Measurements from ENCODE around the gene B4GALT1.

B4GALT1 gene

DNA sequence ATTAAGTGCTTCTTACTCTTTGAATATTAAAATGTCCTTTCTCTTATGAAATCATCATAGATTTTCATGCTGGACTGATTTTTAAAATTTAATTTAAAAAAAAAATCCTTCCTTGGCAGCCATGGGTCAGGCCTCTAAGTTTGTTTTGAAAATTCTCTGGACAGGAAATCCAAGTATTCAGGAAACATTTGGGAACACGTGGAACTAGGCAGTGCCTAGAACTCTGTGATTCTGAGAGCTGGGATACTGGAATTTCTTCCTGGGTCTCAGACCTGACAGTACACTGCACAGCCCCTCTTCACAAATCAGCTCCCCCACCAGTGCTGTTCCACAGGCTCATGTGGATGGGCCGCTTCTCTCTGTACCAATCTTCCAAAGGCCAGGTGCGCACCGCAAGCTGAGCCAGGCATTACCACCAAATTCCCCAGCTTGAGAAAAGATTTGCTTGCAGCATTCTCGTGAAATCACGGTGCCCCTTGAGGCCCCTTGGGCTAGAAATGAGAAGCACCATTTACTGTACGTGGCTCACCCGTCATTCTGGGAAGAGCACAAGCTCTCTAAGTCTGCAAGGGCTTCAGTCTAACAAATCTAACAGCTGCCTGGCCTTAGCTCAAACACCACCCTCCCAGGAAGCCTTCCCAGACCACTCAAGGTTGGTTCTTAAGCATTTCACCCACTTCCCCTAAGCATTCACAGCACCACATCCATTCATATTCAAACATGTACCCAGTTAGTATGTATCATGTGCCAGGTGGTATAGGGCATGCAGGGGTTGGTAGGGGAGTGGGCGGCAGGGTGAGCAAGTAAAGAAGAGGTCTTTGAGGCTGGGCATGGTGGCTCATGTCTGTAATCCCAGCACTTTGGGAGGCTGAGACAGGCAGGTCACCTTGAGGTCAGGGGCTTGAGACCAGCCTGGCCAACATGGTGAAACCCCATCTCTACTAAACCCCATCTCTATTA is 26.5 kb downstream of the B4GALT1 start:
- Histone ChIP-seq H3K27ac (ENCODE audit: low read depth in 2 of 2, low read length in 2 of 2) (peak overlapping the region in 1 of 2 donors; percentile 74), H3K9ac (ENCODE audit: low read depth in 1 of 2, low read length in 2 of 2) (no peak overlapping the region), H3K27me3 (ENCODE audit: control insufficient read depth in 2 of 2, insufficient read depth in 2 of 2, low read length in 2 of 2) (no peaks in the 10 kb centered on the region), H3K4me3 (ENCODE audit: low read length in 2 of 2) (no peak overlapping the region), H3K9me3 (ENCODE audit: control insufficient read depth in 2 of 2, low read length in 2 of 2) (no peaks in the 10 kb centered on the region), H3K36me3 (ENCODE audit: control insufficient read depth in 2 of 2, insufficient read depth in 2 of 2, low read length in 2 of 2) (peaks cover 0 to 4% of the 10 kb centered on the region in 2 donors), H3K4me1 (ENCODE audit: control insufficient read depth in 2 of 2, insufficient read depth in 2 of 2, low read length in 2 of 2) (peaks cover 15 to 23% of the 10 kb centered on the region in 2 donors)

DNA sequence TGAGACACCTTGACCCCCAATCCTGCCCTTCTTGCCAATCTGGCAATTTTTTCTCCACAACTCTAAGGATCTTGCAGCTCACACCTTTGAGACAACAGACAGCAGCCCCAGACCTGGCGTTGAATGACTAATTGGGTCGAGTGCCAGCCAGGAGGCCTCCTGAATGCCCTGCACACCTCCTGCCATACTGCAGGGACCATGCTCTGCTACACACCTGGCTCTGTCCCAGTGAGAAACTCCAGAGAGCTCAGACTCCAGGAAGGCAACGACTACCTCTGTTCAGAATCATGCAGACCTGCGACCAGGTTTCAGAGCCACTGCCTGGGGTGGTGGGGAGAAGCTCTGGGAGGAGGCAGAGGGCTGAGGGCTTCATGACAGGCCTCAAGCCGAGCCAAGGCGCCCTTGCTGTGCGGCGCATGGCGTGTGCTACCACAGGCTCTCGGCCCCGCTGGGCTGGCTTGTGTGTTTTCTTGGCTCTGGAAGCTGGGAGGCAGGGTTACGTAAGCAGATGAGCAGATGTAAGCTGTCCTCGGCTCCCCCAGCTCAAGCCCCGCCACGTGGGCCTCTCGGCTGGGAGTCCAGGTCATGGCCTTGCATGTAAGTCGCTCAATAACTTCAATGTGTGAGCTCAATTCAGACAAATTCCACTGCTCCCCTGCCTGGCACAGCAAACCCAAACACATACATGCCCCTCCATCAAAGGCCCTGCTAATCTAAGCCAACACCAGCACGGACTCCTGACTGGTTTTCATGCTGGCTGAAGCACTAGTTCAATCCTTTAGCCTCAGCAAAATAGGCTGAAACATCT is 27.5 kb downstream of the B4GALT1 start:
- peaks cover 21 to 23% of the 10 kb centered on the region in 2 donors for H3K4me1 ChIP-seq (ENCODE audit: control insufficient read depth in 2 of 2, insufficient read depth in 2 of 2, low read length in 2 of 2)

GRCh38 chr9:33138768-33139167 is 28.4 kb downstream of the B4GALT1 start:
- H3K27ac ChIP-seq (ENCODE audit: low read depth in 2 of 2, low read length in 2 of 2): no peak overlapping the region

More for the DNA sequence above, 27.5 kb downstream of the B4GALT1 start:
- Histone ChIP-seq H3K27ac (ENCODE audit: low read depth in 2 of 2, low read length in 2 of 2) (peak overlapping the region; percentile 48 to 74), H3K36me3 (ENCODE audit: control insufficient read depth in 2 of 2, insufficient read depth in 2 of 2, low read length in 2 of 2) (peaks cover 4 to 8% of the 10 kb centered on the region in 2 donors), H3K9ac (ENCODE audit: low read depth in 1 of 2, low read length in 2 of 2) (no peak overlapping the region), H3K4me3 (ENCODE audit: low read length in 2 of 2) (no peak overlapping the region), H3K9me3 (ENCODE audit: control insufficient read depth in 2 of 2, low read length in 2 of 2) (no peaks in the 10 kb centered on the region), H3K27me3 (ENCODE audit: control insufficient read depth in 2 of 2, insufficient read depth in 2 of 2, low read length in 2 of 2) (no peaks in the 10 kb centered on the region)

DNA sequence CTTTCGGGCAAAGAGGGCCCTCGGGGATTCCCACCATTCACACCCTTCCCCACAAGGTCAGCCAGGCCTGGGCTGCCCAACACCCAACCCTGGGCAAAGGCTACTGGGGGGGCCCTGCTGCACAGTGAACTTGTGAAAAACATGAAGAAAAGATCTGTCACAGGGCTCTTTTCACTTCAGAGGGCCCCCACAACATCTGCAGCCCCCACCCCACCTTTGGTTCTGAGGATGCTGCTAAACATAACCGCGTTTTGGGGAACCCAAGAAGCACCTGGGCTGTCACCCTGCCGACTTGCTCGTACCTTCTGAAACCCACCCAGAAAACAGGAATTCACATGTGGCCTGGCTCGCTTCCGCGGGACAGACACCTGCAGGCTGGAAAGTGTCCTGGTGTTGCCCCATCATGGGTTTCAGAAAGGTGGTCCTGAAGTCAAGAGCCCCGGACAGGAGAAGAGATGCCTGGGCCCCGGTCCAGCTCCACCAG is 29.3 kb downstream of the B4GALT1 start:
- Histone ChIP-seq H3K27me3 (ENCODE audit: control insufficient read depth in 2 of 2, insufficient read depth in 2 of 2, low read length in 2 of 2) (no peaks in the 10 kb centered on the region), H3K9ac (ENCODE audit: low read depth in 1 of 2, low read length in 2 of 2) (no peak overlapping the region), H3K27ac (ENCODE audit: low read depth in 2 of 2, low read length in 2 of 2) (no peak overlapping the region), H3K4me3 (ENCODE audit: low read length in 2 of 2) (no peak overlapping the region), H3K36me3 (ENCODE audit: control insufficient read depth in 2 of 2, insufficient read depth in 2 of 2, low read length in 2 of 2) (peaks cover 20% of the 10 kb centered on the region in 2 donors), H3K4me1 (ENCODE audit: control insufficient read depth in 2 of 2, insufficient read depth in 2 of 2, low read length in 2 of 2) (peaks cover 15 to 16% of the 10 kb centered on the region in 2 donors), H3K9me3 (ENCODE audit: control insufficient read depth in 2 of 2, low read length in 2 of 2) (no peaks in the 10 kb centered on the region)

More at GRCh38 chr9:33138768-33139167, 28.4 kb downstream of the B4GALT1 start:
- Histone ChIP-seq H3K27me3 (ENCODE audit: control insufficient read depth in 2 of 2, insufficient read depth in 2 of 2, low read length in 2 of 2) (no peaks in the 10 kb centered on the region), H3K4me1 (ENCODE audit: control insufficient read depth in 2 of 2, insufficient read depth in 2 of 2, low read length in 2 of 2) (peaks cover 20 to 21% of the 10 kb centered on the region in 2 donors), H3K9me3 (ENCODE audit: control insufficient read depth in 2 of 2, low read length in 2 of 2) (no peaks in the 10 kb centered on the region), H3K4me3 (ENCODE audit: low read length in 2 of 2) (no peak overlapping the region), H3K9ac (ENCODE audit: low read depth in 1 of 2, low read length in 2 of 2) (no peak overlapping the region), H3K36me3 (ENCODE audit: control insufficient read depth in 2 of 2, insufficient read depth in 2 of 2, low read length in 2 of 2) (peaks cover 12% of the 10 kb centered on the region in 2 donors)

DNA sequence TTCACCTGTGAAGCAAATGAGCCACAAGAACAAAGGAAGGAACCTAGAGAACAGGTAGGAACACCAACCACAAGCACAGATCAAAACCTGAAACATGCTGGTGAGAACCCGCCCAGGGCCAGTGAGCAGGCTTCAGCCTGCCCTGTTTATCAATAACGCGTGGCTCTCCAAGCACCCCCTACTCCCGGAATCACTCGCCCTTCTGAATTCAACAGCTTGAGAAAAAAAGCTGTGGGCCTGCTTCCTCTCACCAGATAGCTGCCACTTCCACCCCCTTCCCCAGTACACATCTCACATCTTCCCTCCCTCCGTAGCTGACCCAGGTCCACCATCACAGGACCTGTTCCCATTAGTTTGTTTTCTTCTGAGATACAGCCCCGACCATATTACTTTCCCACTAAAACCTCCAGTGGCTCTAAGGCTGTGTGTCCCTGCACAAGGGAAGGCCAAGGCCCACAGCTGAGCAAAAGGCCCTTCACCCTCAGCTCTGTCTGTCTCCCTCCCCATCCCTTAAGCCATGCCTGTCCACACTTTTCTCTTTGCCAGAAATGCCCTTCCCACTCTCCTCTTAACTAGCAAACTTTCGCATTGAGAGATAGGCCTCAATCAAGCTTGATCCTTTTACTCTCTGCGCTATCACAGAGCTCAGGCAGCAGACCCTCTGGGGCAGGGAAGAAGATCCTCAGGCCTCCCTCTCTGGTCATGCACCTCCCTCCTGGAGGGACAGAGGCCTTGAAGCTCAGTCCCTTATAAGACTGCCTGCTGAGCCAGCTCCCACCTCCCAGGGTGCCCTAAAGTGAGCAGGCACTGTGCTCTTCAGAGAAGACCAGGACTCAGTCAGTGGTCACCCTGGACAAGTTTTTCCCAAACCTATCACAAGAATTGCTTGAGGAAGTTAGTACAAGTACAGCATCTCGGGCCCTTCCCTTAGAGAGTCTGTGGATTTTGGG is 30.1 kb downstream of the B4GALT1 start:
- H3K36me3 ChIP-seq (ENCODE audit: control insufficient read depth in 2 of 2, insufficient read depth in 2 of 2, low read length in 2 of 2): peaks cover 20% of the 10 kb centered on the region in 2 donors
- H3K27ac ChIP-seq (ENCODE audit: low read depth in 2 of 2, low read length in 2 of 2): no peak overlapping the region
- no peak overlapping the region for H3K9ac ChIP-seq (ENCODE audit: low read depth in 1 of 2, low read length in 2 of 2)
- peaks cover 21 to 22% of the 10 kb centered on the region in 2 donors for H3K4me1 ChIP-seq (ENCODE audit: control insufficient read depth in 2 of 2, insufficient read depth in 2 of 2, low read length in 2 of 2)
- H3K27me3 ChIP-seq (ENCODE audit: control insufficient read depth in 2 of 2, insufficient read depth in 2 of 2, low read length in 2 of 2): no peaks in the 10 kb centered on the region
- no peaks in the 10 kb centered on the region for H3K9me3 ChIP-seq (ENCODE audit: control insufficient read depth in 2 of 2, low read length in 2 of 2)
- H3K4me3 ChIP-seq (ENCODE audit: low read length in 2 of 2): no peak overlapping the region

DNA sequence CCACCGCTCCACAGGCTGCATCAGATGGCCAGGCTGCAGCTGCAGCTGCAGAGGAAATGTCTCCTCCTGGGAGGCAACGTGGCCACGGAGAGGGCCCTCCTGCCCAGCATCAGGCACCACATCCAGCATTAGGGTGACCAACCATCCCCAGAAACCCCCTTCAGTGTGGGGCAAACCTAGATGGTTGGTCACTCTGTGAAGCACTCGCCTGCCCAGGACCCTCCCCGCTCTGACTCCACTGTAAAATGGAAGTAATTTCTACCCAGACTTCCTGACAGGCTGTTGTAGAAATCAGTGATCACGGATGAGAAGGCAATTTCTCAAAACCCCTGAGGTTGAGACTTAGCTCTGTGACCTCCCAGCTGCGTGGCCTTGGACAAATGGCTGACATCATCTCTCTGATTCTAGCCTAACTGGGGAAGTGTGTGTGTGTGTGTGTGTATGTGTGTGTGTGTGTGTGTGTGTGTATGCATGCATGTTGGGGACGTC is 31.6 kb downstream of the B4GALT1 start:
- peaks cover 30 to 33% of the 10 kb centered on the region in 2 donors for H3K4me1 ChIP-seq (ENCODE audit: control insufficient read depth in 2 of 2, insufficient read depth in 2 of 2, low read length in 2 of 2)

GRCh38 chr9:33135031-33135461 is 32.1 kb downstream of the B4GALT1 start:
- Histone ChIP-seq H3K9me3 (ENCODE audit: control insufficient read depth in 2 of 2, low read length in 2 of 2) (no peaks in the 10 kb centered on the region), H3K9ac (ENCODE audit: low read depth in 1 of 2, low read length in 2 of 2) (no peak overlapping the region), H3K27me3 (ENCODE audit: control insufficient read depth in 2 of 2, insufficient read depth in 2 of 2, low read length in 2 of 2) (no peaks in the 10 kb centered on the region), H3K36me3 (ENCODE audit: control insufficient read depth in 2 of 2, insufficient read depth in 2 of 2, low read length in 2 of 2) (peaks cover 20 to 21% of the 10 kb centered on the region in 2 donors), H3K27ac (ENCODE audit: low read depth in 2 of 2, low read length in 2 of 2) (peak overlapping the region in 1 of 2 donors; percentile 17), H3K4me1 (ENCODE audit: control insufficient read depth in 2 of 2, insufficient read depth in 2 of 2, low read length in 2 of 2) (peaks cover 33 to 36% of the 10 kb centered on the region in 2 donors), H3K4me3 (ENCODE audit: low read length in 2 of 2) (no peak overlapping the region)

More for the DNA sequence above, 31.6 kb downstream of the B4GALT1 start:
- H3K27me3 ChIP-seq (ENCODE audit: control insufficient read depth in 2 of 2, insufficient read depth in 2 of 2, low read length in 2 of 2): no peaks in the 10 kb centered on the region
- peaks cover 20% of the 10 kb centered on the region in 2 donors for H3K36me3 ChIP-seq (ENCODE audit: control insufficient read depth in 2 of 2, insufficient read depth in 2 of 2, low read length in 2 of 2)
- no peaks in the 10 kb centered on the region for H3K9me3 ChIP-seq (ENCODE audit: control insufficient read depth in 2 of 2, low read length in 2 of 2)
- H3K27ac ChIP-seq (ENCODE audit: low read depth in 2 of 2, low read length in 2 of 2): peak overlapping the region in 1 of 2 donors; percentile 17
- H3K4me3 ChIP-seq (ENCODE audit: low read length in 2 of 2): no peak overlapping the region
- H3K9ac ChIP-seq (ENCODE audit: low read depth in 1 of 2, low read length in 2 of 2): no peak overlapping the region

DNA sequence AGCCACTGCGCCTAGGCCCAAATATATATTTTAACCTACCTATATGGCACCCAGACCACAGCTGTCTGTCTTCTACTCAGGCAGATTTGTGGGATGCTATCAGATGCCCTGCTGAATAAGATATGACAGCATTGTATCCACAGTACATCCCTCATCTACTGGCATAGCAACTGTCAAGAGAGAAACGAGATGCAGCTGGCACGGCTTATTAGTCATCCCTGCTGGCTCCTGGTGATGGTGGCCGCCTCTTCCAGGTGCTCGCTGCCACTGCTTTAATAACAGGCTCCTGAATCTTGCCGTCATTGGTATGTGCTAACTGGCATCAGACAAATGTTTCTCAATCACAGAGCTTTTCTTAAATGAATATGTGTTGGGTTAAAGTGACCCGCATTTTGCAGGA is 34.0 kb downstream of the B4GALT1 start:
- H3K36me3 ChIP-seq (ENCODE audit: control insufficient read depth in 2 of 2, insufficient read depth in 2 of 2, low read length in 2 of 2): peaks cover 20 to 36% of the 10 kb centered on the region in 2 donors
- peaks cover 38 to 45% of the 10 kb centered on the region in 2 donors for H3K4me1 ChIP-seq (ENCODE audit: control insufficient read depth in 2 of 2, insufficient read depth in 2 of 2, low read length in 2 of 2)
- H3K9ac ChIP-seq (ENCODE audit: low read depth in 1 of 2, low read length in 2 of 2): no peak overlapping the region
- no peak overlapping the region for H3K27ac ChIP-seq (ENCODE audit: low read depth in 2 of 2, low read length in 2 of 2)
- H3K9me3 ChIP-seq (ENCODE audit: control insufficient read depth in 2 of 2, low read length in 2 of 2): no peaks in the 10 kb centered on the region
- no peaks in the 10 kb centered on the region for H3K27me3 ChIP-seq (ENCODE audit: control insufficient read depth in 2 of 2, insufficient read depth in 2 of 2, low read length in 2 of 2)
- no peak overlapping the region for H3K4me3 ChIP-seq (ENCODE audit: low read length in 2 of 2)
